B cell (primary cell): ENCODE measurements around the gene TATDN3. TPM values are rescaled to one million over a fixed set of nuclear protein-coding genes. Genes with fewer than 3 reads are reported as not detected.
"Not testable (repeated sequence)": the region's sequence is repeated elsewhere in the genome, so short reads cannot be mapped to it uniquely, and the experiment has no call there.

ENCODE experiments used
- ATAC-seq: fragments of 200-7000 bp; cut with Tn5 transposase; one replicate; pipeline ENCODE4 v1.10.0; 2021; ENCODE audit warnings: low read depth, mild to moderate bottlenecking, moderate number of reproducible peaks, moderate library complexity
- CTCF ChIA-PET: fragments of 350-600 bp; sonication (Branson Sonifier 250); formaldehyde crosslinking; loops from one replicate; lab custom pipeline; 2021; ENCODE audit warnings: antibody characterized with exemption, inconsistent platforms; lab: Charles Lee
- POLR2A ChIA-PET: fragments of 350-600 bp; sonication (Branson Sonifier 250); formaldehyde crosslinking; loops from one replicate; lab custom pipeline; 2021; ENCODE audit warnings: antibody characterized with exemption; lab: Charles Lee
- DNase-seq: peaks from one replicate; pipeline ENCODE4 v3.0.0; 2013
- H2AFZ ChIP-seq: 2 replicates; pipeline ENCODE4 v1.6.1; 2012; ENCODE audit warnings: mild to moderate bottlenecking, low read depth, low read length; ENCODE audit not compliant: insufficient read depth, poor library complexity, severe bottlenecking
- H3K27ac ChIP-seq, 2 donors: 1 replicate in 1 of 2; 2 replicates in 1 of 2; pipeline ENCODE4 v1.5.1; 2012 to 2013; ENCODE audit warnings: low read length in 2 of 2, mild to moderate bottlenecking in 2 of 2, moderate library complexity in 1 of 2
- H3K27me3 ChIP-seq, 4 experiments: fragments of 200-600 bp in 1 of 4; sonication (generic) in 1 of 4; replicated peaks in 1 of 4; 1 replicate in 2 of 4; 2 replicates in 2 of 4; pipeline versions ENCODE4 v1.6.1 to v1.7.0; 2013 to 2016; ENCODE audit warnings: low read length in 3 of 4, mild to moderate bottlenecking in 2 of 4, mixed read lengths in 1 of 4, moderate library complexity in 1 of 4; ENCODE audit not compliant: insufficient read depth in 4 of 4, control insufficient read depth in 3 of 4; ENCODE audit errors: control extremely low read depth in 1 of 4
- H3K36me3 ChIP-seq, 2 experiments: replicated peaks in 1 of 2; 1 replicate in 1 of 2; 2 replicates in 1 of 2; pipeline versions ENCODE4 v1.6.1 to v1.7.1; 2013; ENCODE audit warnings: low read length in 1 of 2; ENCODE audit not compliant: insufficient read depth in 2 of 2, control insufficient read depth in 1 of 2; ENCODE audit errors: control extremely low read depth in 1 of 2, extremely low read depth in 1 of 2
- H3K4me1 ChIP-seq, 2 donors: fragments of 200-600 bp in 1 of 2; sonication (generic) in 1 of 2; 1 replicate in 1 of 2; 2 replicates in 1 of 2; pipeline versions ENCODE4 v1.5.1 to v1.6.1; 2013 to 2017; ENCODE audit warnings: low read length in 2 of 2; ENCODE audit not compliant: control insufficient read depth in 2 of 2, insufficient read depth in 2 of 2
- H3K4me2 ChIP-seq: replicated peaks from 2 replicates; pipeline ENCODE3; 2012; ENCODE audit warnings: mild to moderate bottlenecking, low read depth, low read length; ENCODE audit not compliant: poor library complexity, severe bottlenecking
- H3K4me3 ChIP-seq, 5 experiments: fragments of 200-600 bp in 1 of 5; sonication (generic) in 1 of 5; 1 replicate in 3 of 5; 2 replicates in 2 of 5; pipeline versions ENCODE4 v1.5.1 to v1.7.0; 2011 to 2016; ENCODE audit warnings: low read length in 4 of 5, mild to moderate bottlenecking in 4 of 5, low read depth in 2 of 5, control low read depth in 1 of 5, moderate library complexity in 1 of 5; ENCODE audit not compliant: insufficient read depth in 1 of 5; ENCODE audit errors: control extremely low read depth in 1 of 5, extremely low read depth in 1 of 5
- H3K79me2 ChIP-seq: fragments of 200-600 bp; sonication (generic); one replicate; pipeline ENCODE4 v1.6.0; 2016; ENCODE audit warnings: low read length; ENCODE audit not compliant: control insufficient read depth, insufficient read depth
- H3K9ac ChIP-seq: fragments of 200-600 bp; sonication (generic); 2 replicates; pipeline ENCODE4 v1.6.1; 2017; ENCODE audit warnings: mild to moderate bottlenecking, low read length, moderate library complexity
- H3K9me3 ChIP-seq, 3 donors: one replicate each; pipeline versions ENCODE4 v1.6.1 to v1.7.1; 2013; ENCODE audit warnings: low read length in 2 of 3; ENCODE audit not compliant: control insufficient read depth in 2 of 3, insufficient read depth in 1 of 3; ENCODE audit errors: control extremely low read depth in 1 of 3
- H4K20me1 ChIP-seq: 2 replicates; pipeline ENCODE4 v1.6.0; 2012; ENCODE audit warnings: mild to moderate bottlenecking, low read length; ENCODE audit not compliant: insufficient read depth, control insufficient read depth, poor library complexity, severe bottlenecking
- H3K27ac Mint-ChIP-seq: one replicate; pipeline ENCODE4 v1.8.0; 2021; ENCODE audit warnings: mixed read lengths
- H3K27me3 Mint-ChIP-seq: one replicate; pipeline ENCODE4 v1.8.0; 2021; ENCODE audit warnings: mixed read lengths
- H3K4me1 Mint-ChIP-seq: one replicate; pipeline ENCODE4 v1.8.0; 2021; ENCODE audit warnings: mixed read lengths
- H3K4me3 Mint-ChIP-seq: one replicate; pipeline ENCODE4 v1.8.0; 2021; ENCODE audit warnings: mixed read lengths
- H3K9me3 Mint-ChIP-seq: one replicate; pipeline ENCODE4 v1.8.0; 2022; ENCODE audit warnings: mixed read lengths; ENCODE audit not compliant: insufficient read depth
- CTCF ChIP-seq: fragments of 200-600 bp; IDR thresholded peaks from one replicate; pipeline ENCODE4 v1.8.0; 2022; ENCODE audit warnings: antibody characterized with exemption, mild to moderate bottlenecking
- EZH2 ChIP-seq: IDR thresholded peaks from 2 replicates; pipeline ENCODE4 v1.6.1; 2012; ENCODE audit warnings: borderline replicate concordance, low read depth, mild to moderate bottlenecking, moderate library complexity, low read length; ENCODE audit not compliant: insufficient read depth, poor library complexity, severe bottlenecking
- WGBS: methylation state at CpG from one replicate; pipeline ENCODE4 v1.1.5; 2013; ENCODE audit warnings: missing lambda C conversion rate; ENCODE audit not compliant: insufficient coverage; 5-methylcytosine and 5-hydroxymethylcytosine counted together
- intact Hi-C: fragments of 100-400 bp; cut with micrococcal nuclease; formaldehyde crosslinking; loops from one replicate; pipeline ENCODE4 v1.10.0; 2022
- polyA plus RNA-seq: library from polyadenylated mRNA; depleted of rRNA; stranded (reverse); fragments of >200 nt; gene quantifications from 2 replicates; pipeline ENCODE4 v1.2.3, GENCODE V29; 2012
- total RNA-seq, 2 donors: library from RNA; stranded (reverse); fragments of 120-200 nt in 1 of 2; gene quantifications; 1 replicate in 1 of 2; 2 replicates in 1 of 2; pipeline versions ENCODE4 v1.2.3 to v1.2.4, GENCODE V29; 2013 to 2022

Gene TATDN3
- total and polyA plus RNA-seq, 2 donors (not counting 1 experiment from before 2014, with no cell fraction given): 17.6 to 28.6 TPM

GRCh38 chr1:212838145-212838544 is 46.5 kb downstream of the TATDN3 start:
- Histone ChIP-seq H3K36me3 (no peaks in the 10 kb centered on the region), H2AFZ (no peak overlapping the region), H3K79me2 (no peaks in the 10 kb centered on the region), H3K9me3 (no peaks in the 10 kb centered on the region), H3K27ac (no peak overlapping the region), H3K4me2 (no peak overlapping the region), H3K4me3 (no peak overlapping the region), H3K9ac (no peak overlapping the region), H3K4me1 (no peaks in the 10 kb centered on the region), H4K20me1 (no peaks in the 10 kb centered on the region), H3K27me3 (no peaks in the 10 kb centered on the region)
- ATAC-seq: no peak
- H3K27ac Mint-ChIP-seq: no peak overlapping the region
- no peak overlapping the region for H3K4me3 Mint-ChIP-seq
- ChIA-PET POLR2A (no interaction called here), CTCF (interaction anchor here (0.6 kb wide), 1 partner anchor 95 kb away, joined by 5 read pairs; no protein-coding TSS in a partner anchor)
- no peaks in the 10 kb centered on the region for H3K27me3 Mint-ChIP-seq
- DNase-seq: no peak
- peaks cover under 1% of the 10 kb centered on the region for H3K4me1 Mint-ChIP-seq
- 100% methylated on average over 1 of the region's 5 CpGs for WGBS
- no peaks in the 10 kb centered on the region for H3K9me3 Mint-ChIP-seq
- intact Hi-C loops: no loop called here
- TF ChIP-seq CTCF (no peak), EZH2 (no peak)

- POLR2A ChIA-PET, H3K36me3 ChIP-seq, H3K4me1 ChIP-seq, H3K9ac ChIP-seq, H4K20me1 ChIP-seq, H3K4me1 Mint-ChIP-seq, H3K9me3 ChIP-seq, intact Hi-C loops, H3K4me3 ChIP-seq, ATAC-seq, DNase-seq, H2AFZ ChIP-seq, H3K4me2 ChIP-seq, H3K4me3 Mint-ChIP-seq, H3K27me3 ChIP-seq, H3K27ac ChIP-seq, CTCF ChIA-PET, H3K27me3 Mint-ChIP-seq, H3K27ac Mint-ChIP-seq, H3K9me3 Mint-ChIP-seq, H3K79me2 ChIP-seq: not testable (repeated sequence)
- 100% methylated on average over 1 of the region's 3 CpGs for WGBS
Measured at GRCh38 chr1:212844521-212844920, 52.8 kb downstream of the TATDN3 start.
